Stomach (tissue), 4 donors: Measurements from ENCODE around the gene MCTP1.

ENCODE experiments used
- CTCF ChIP-seq, 7 experiments: fragments of 450-650 bp in 4 of 7; fragments of 200-600 bp in 3 of 7; sonication (generic) in 3 of 7; IDR thresholded peaks; one replicate each; pipeline ENCODE4 v1.5.1; 2016 to 2019; ENCODE audit warnings: antibody characterized with exemption in 7 of 7, control low read depth in 2 of 7, mild to moderate bottlenecking in 1 of 7
- POLR2A ChIP-seq, 4 donors: fragments of 450-650 bp; IDR thresholded peaks; one replicate each; pipeline ENCODE4 v1.6.1; 2016; ENCODE audit warnings: antibody characterized with exemption in 4 of 4, control low read depth in 2 of 4, mild to moderate bottlenecking in 1 of 4, moderate library complexity in 1 of 4

GRCh38 chr5:95081982-95082381 lies 202.9 kb downstream of the MCTP1 start:
- no peak for TF ChIP-seq POLR2A (IDR thresholded peaks at IDR 0.05)
- no peak for TF ChIP-seq CTCF (IDR thresholded peaks at IDR 0.05)
